GM23248 (cell line): ENCODE data around the gene NAXD.

Source experiments
- EZH2 ChIP-seq: fragments of 200-600 bp; sonication (generic); IDR thresholded peaks from 2 replicates; pipeline ENCODE4 v1.6.1; 2018; ENCODE audit warnings: antibody characterized with exemption, mild to moderate bottlenecking; ENCODE audit not compliant: insufficient read depth, poor library complexity, severe bottlenecking
- EZH2phosphoT487 ChIP-seq: fragments of 200-600 bp; sonication (generic); IDR thresholded peaks from 2 replicates; pipeline ENCODE4 v1.6.1; 2018; ENCODE audit warnings: antibody characterized with exemption, moderate library complexity, mild to moderate bottlenecking, low read depth; ENCODE audit not compliant: insufficient read depth

- TF ChIP-seq EZH2phosphoT487 (no peak), EZH2 (no peak)
Observed at GRCh38 chr13:110657196-110657595, 41.9 kb downstream of the NAXD start.
